Activated T-helper 9 cell treated with anti-CD3 and anti-CD28 coated beads, Interleukin-2, amount 50 U/mL, for 16 hours (primary cell): Measurements from ENCODE around the gene MSANTD7.
"Not testable (repeated sequence)": the region's sequence is repeated elsewhere in the genome, so short reads cannot be mapped to it uniquely, and the experiment has no call there.

Source experiments
- DNase-seq: peaks from one replicate; pipeline ENCODE4 v3.0.0-alpha.2; 2020; ENCODE audit warnings: low read depth

The MSANTD7 gene

GRCh38 chr10:14837757-14838581 is at the start of gene MSANTD7, which contains the start of the genes CDNF and HSPA14:
Gene MSANTD7 (plus strand): TSS chr10:14838306. CDS start chr10:14842285, 3,979 bp downstream.
Gene CDNF (minus strand): TSS chr10:14838037. CDS start chr10:14837946, 91 bp downstream.
Gene HSPA14 (plus strand): TSS chr10:14838306. CDS start chr10:14838403, 97 bp downstream.
- peak; percentile 99 for DNase-seq

- DNase-seq = no peak
These were observed 39.5 kb upstream of the MSANTD7 start for GRCh38 chr10:14798636-14799035.

GRCh38 chr10:14800397-14800796 is 37.7 kb upstream of the MSANTD7 start:
- no peak for DNase-seq

GRCh38 chr10:14801723-14802122 is 36.4 kb upstream of the MSANTD7 start:
- no peak for DNase-seq

- no peak for DNase-seq
These were observed 34.3 kb upstream of the MSANTD7 start for GRCh38 chr10:14803827-14804226.

GRCh38 chr10:14806318-14806717 is 31.8 kb upstream of the MSANTD7 start:
- DNase-seq = no peak

- DNase-seq = no peak
These were observed 26.8 kb upstream of the MSANTD7 start for GRCh38 chr10:14810969-14811953.

GRCh38 chr10:14812271-14812670 is 25.8 kb upstream of the MSANTD7 start:
- no peak for DNase-seq

GRCh38 chr10:14815681-14816080 is 22.4 kb upstream of the MSANTD7 start:
- DNase-seq = no peak

GRCh38 chr10:14816717-14817116 is 21.4 kb upstream of the MSANTD7 start:
- not testable (repeated sequence) for DNase-seq

- DNase-seq = no peak
These were observed 17.9 kb upstream of the MSANTD7 start for GRCh38 chr10:14820010-14820774.

GRCh38 chr10:14820775-14821154 is 17.3 kb upstream of the MSANTD7 start:
- DNase-seq = no peak

- no peak for DNase-seq
These were observed 16.3 kb upstream of the MSANTD7 start for GRCh38 chr10:14821635-14822375.

GRCh38 chr10:14822879-14823755 is 15.0 kb upstream of the MSANTD7 start:
- peak; percentile 6 for DNase-seq

- DNase-seq = no peak
These were observed 14.1 kb upstream of the MSANTD7 start for GRCh38 chr10:14823966-14824365.

- DNase-seq = no peak
These were observed 11.9 kb upstream of the MSANTD7 start for GRCh38 chr10:14826076-14826829.

GRCh38 chr10:14833106-14833505 is 5.0 kb upstream of the MSANTD7 start:
- no peak for DNase-seq

GRCh38 chr10:14836208-14836607 is 1.9 kb upstream of the MSANTD7 start:
- DNase-seq = no peak
